Calu3 (cell line): ENCODE measurements around the gene SCAPER. TPM values are rescaled to one million over a fixed set of nuclear protein-coding genes. Genes with fewer than 3 reads are reported as not detected.

Experiments
- BruUV-seq: library from RNA; stranded (reverse); fragments of 400-500 nt; replicated peaks from 2 replicates; lab custom pipeline; 2021; lab: Mats Ljungman, UMichigan
- CTCF ChIA-PET: fragments of 300-600 bp; sonication (Branson Sonifier 250); formaldehyde crosslinking; loops from one replicate; lab custom pipeline; 2022; ENCODE audit warnings: antibody characterized with exemption; lab: Charles Lee
- DNase-seq: peaks from one replicate; pipeline ENCODE4 v3.0.0; 2022
- H3K27ac Mint-ChIP-seq: one replicate; pipeline ENCODE4 v1.8.0; 2022; ENCODE audit warnings: mixed read lengths; ENCODE audit not compliant: unreplicated experiment
- H3K27me3 Mint-ChIP-seq: one replicate; pipeline ENCODE4 v1.8.0; 2022; ENCODE audit warnings: mixed read lengths; ENCODE audit not compliant: unreplicated experiment
- H3K36me3 Mint-ChIP-seq: one replicate; pipeline ENCODE4 v1.8.0; 2022; ENCODE audit warnings: mild to moderate bottlenecking, moderate library complexity, mixed read lengths; ENCODE audit not compliant: insufficient read depth, unreplicated experiment
- H3K4me1 Mint-ChIP-seq: one replicate; pipeline ENCODE4 v1.8.0; 2022; ENCODE audit warnings: mild to moderate bottlenecking, low read depth, mixed read lengths; ENCODE audit not compliant: unreplicated experiment
- H3K4me3 Mint-ChIP-seq: one replicate; pipeline ENCODE4 v1.8.0; 2022; ENCODE audit warnings: mild to moderate bottlenecking, low read depth, moderate library complexity, mixed read lengths; ENCODE audit not compliant: unreplicated experiment
- H3K9me3 Mint-ChIP-seq: one replicate; pipeline ENCODE4 v1.8.0; 2022; ENCODE audit warnings: low read depth, mixed read lengths; ENCODE audit not compliant: unreplicated experiment
- intact Hi-C: fragments of 100-400 bp; cut with micrococcal nuclease; formaldehyde crosslinking; loops from one replicate; pipeline ENCODE4 v1.10.0; 2022; ENCODE audit not compliant: unreplicated experiment
- total RNA-seq: library from RNA; stranded (reverse); gene quantifications from 2 replicates; pipeline ENCODE4 v1.2.3, GENCODE V29; 2022
- TF ChIP-seq, protein P1 (sequence below): fragments of 200-600 bp; IDR thresholded peaks from one replicate; pipeline ENCODE4 v1.8.0; 2022; ENCODE audit warnings: antibody characterized with exemption; ENCODE audit not compliant: unreplicated experiment

Gene SCAPER
- total RNA-seq, 1 experiment from 2014 or later: 34.8 TPM

DNA sequence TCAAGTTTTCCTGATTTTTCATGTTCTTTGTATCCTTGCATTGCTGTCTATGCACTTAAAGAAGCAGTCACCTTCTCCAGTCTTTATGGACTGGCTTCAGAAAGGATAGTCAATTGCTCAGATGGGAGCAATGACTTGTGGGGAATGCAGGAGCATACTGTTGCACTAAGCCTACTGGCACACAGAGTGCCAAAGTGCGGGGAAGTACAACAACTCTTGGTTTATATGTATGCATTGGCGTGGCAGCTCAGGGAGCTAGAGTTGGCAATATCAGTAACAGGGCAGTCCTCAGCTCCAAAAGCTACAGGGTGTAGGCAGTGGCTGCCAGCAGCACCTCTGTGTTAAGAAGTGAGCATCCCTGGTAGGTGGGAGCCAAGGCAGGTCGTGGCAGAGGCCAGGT lies 141.1 kb downstream of the SCAPER start:
- BruUV-seq: no TSS peak
- no peak overlapping the region for H3K4me3 Mint-ChIP-seq
- H3K9me3 Mint-ChIP-seq: no peaks in the 10 kb centered on the region
- H3K27ac Mint-ChIP-seq: no peak overlapping the region
- DNase-seq: no peak
- TF ChIP-seq, protein P1, sequence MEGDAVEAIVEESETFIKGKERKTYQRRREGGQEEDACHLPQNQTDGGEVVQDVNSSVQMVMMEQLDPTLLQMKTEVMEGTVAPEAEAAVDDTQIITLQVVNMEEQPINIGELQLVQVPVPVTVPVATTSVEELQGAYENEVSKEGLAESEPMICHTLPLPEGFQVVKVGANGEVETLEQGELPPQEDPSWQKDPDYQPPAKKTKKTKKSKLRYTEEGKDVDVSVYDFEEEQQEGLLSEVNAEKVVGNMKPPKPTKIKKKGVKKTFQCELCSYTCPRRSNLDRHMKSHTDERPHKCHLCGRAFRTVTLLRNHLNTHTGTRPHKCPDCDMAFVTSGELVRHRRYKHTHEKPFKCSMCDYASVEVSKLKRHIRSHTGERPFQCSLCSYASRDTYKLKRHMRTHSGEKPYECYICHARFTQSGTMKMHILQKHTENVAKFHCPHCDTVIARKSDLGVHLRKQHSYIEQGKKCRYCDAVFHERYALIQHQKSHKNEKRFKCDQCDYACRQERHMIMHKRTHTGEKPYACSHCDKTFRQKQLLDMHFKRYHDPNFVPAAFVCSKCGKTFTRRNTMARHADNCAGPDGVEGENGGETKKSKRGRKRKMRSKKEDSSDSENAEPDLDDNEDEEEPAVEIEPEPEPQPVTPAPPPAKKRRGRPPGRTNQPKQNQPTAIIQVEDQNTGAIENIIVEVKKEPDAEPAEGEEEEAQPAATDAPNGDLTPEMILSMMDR: no peak
- H3K27me3 Mint-ChIP-seq: no peaks in the 10 kb centered on the region
- peaks cover 2% of the 10 kb centered on the region for H3K36me3 Mint-ChIP-seq
- intact Hi-C loops: no loop called here
- CTCF ChIA-PET: no interaction called here
- no peaks in the 10 kb centered on the region for H3K4me1 Mint-ChIP-seq

- CTCF ChIA-PET: no interaction called here
- H3K27ac Mint-ChIP-seq: no peak overlapping the region
Observed at GRCh38 chr15:76763554-76763953, 141.6 kb downstream of the SCAPER start.

DNA sequence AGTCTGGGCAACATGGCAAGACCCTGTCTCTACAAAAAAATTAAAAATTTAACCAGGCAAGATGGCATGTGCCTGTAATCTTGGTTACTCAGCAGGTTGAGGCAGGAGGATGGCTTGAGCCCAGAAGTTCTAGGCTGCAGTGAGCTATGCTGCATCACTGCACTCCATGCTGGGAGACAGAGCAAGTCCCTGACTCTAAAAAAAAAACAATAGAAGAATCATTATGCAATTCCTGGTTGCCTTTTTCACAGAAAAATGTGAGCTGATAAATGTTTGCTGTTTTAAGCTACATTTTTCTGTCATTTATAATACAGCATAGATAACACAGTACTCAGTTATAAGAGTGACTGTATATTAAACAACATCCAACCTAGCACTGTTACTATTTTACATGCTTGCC lies 148.8 kb downstream of the SCAPER start:
- no peak for DNase-seq
- CTCF ChIA-PET: interaction anchor here (0.7 kb wide), 1 partner anchor 235 kb away, joined by 4 read pairs; no protein-coding TSS in a partner anchor
- TF ChIP-seq, protein P1: no peak
- Mint-ChIP-seq H3K9me3 (no peaks in the 10 kb centered on the region), H3K27ac (no peak overlapping the region), H3K4me1 (no peaks in the 10 kb centered on the region), H3K27me3 (no peaks in the 10 kb centered on the region), H3K36me3 (no peaks in the 10 kb centered on the region), H3K4me3 (no peak overlapping the region)
- intact Hi-C loops: no loop called here
- BruUV-seq: no TSS peak

More at GRCh38 chr15:76763554-76763953, 141.6 kb downstream of the SCAPER start:
- no peak for DNase-seq
- Mint-ChIP-seq H3K4me3 (no peak overlapping the region), H3K9me3 (no peaks in the 10 kb centered on the region), H3K4me1 (no peaks in the 10 kb centered on the region), H3K36me3 (no peaks in the 10 kb centered on the region), H3K27me3 (no peaks in the 10 kb centered on the region)
- TF ChIP-seq, protein P1: no peak
- intact Hi-C loops: no loop called here
- BruUV-seq: no TSS peak

GRCh38 chr15:76753771-76754170 lies 151.4 kb downstream of the SCAPER start:
- no peaks in the 10 kb centered on the region for H3K27me3 Mint-ChIP-seq

More at GRCh38 chr15:76753771-76754170, 151.4 kb downstream of the SCAPER start:
- no peak for DNase-seq
- no peaks in the 10 kb centered on the region for H3K9me3 Mint-ChIP-seq
- no peaks in the 10 kb centered on the region for H3K4me1 Mint-ChIP-seq
- no peaks in the 10 kb centered on the region for H3K36me3 Mint-ChIP-seq
- H3K4me3 Mint-ChIP-seq: no peak overlapping the region
- intact Hi-C loops: no loop called here
- TF ChIP-seq, protein P1: no peak
- CTCF ChIA-PET: no interaction called here
- H3K27ac Mint-ChIP-seq: no peak overlapping the region
- no TSS peak for BruUV-seq
